DMS79 (cell line): Measurements from ENCODE around the gene SMCO4.
"Not testable (repeated sequence)": the region's sequence is repeated elsewhere in the genome, so short reads cannot be mapped to it uniquely, and the experiment has no call there.

Source experiments
- DNase-seq: peaks from one replicate; lab custom pipeline; 2025; lab: John Stamatoyannopoulos, UW

The SMCO4 gene

DNA sequence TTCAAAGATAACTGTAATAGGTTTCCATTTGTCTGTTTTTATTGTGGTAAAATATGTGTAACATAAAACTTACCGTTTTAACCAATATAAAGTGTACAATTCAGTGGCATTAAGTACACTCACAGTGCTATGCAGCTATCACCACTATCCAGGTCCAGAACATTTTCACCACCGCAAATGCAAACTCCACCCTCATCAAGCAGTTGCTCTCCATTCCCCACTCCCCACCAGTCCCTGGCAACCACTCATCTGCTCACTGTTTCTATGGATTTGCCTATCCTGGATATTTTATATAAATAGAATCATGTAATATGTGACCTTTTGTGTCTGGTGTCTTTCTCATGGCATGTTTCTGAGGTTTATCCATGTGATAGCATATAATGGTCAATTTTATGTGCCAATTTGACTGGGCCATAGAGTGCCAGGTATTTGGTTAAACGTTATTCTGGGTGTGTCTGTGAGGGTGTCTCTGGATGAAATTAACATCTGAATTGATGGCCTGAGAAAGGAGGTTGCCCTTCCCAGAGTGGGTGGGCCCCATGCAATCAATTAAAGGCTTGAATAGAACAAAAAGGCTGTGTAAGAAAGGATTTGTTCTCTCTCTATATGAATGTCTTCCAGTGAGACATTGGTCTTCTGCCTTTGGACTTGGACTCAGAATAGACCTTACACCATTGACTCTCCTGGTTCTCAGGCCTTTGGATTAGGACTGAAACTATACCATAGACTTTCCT lies 17.2 kb upstream of the SMCO4 start:
- DNase-seq = no peak

DNA sequence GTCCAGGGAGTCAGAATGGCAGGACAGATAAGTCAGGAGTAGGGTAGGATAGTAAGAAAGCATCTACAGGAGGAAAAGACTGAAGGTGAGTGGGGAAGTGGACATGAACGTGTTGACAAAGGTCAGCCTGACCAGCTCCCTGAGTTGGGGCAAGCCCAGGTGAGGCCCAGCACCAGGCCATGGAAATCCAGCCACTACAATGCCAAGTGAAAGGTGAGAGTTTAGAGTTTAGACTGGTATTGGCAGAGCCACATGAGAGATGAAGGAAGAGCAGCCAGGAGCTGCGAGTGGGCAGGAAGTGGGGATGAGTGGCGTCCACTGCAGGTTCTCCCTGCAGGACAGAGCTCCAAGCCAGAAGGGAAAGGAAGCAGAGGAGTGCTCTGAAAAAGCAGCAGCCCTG lies 16.5 kb upstream of the SMCO4 start:
- no peak for DNase-seq

DNA sequence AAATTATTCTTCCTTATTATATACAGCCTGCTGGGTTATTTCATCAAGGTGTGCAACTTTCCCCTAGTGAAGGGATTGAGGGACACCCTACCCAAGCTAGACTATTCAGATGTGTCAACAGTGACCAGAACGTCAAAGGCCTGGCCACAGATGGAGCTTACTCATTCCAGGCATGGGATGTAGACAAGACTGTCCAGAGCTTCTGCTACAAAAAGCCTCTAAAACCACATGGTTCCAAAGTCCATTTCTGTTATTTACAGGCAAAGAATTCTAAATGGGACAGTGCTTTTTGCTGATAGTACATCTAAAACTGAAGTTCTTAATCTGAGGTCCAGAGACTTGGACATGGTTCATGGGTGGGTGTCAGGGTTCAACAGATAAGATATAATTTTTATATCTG lies 9.7 kb upstream of the SMCO4 start:
- DNase-seq = no peak

DNA sequence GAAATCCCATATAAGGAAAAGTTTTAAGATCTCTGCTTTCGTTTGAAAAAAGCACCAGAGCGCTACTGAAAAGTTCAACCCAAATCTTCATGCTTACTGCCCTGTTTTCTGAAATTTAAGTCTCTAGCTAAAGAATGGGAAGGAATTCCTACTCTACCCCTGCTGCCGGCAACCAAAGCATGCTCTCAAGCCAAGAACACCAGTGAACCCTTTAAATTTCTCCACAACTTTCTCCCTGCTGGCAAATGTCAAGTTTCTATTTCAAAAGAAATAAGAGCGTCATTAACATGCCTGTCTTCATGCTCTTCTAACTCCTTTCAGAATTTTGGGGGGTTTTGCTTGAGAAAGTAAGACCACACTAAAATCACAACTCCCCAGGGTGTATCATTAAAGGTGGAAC lies 6.8 kb upstream of the SMCO4 start:
- DNase-seq = no peak

DNA sequence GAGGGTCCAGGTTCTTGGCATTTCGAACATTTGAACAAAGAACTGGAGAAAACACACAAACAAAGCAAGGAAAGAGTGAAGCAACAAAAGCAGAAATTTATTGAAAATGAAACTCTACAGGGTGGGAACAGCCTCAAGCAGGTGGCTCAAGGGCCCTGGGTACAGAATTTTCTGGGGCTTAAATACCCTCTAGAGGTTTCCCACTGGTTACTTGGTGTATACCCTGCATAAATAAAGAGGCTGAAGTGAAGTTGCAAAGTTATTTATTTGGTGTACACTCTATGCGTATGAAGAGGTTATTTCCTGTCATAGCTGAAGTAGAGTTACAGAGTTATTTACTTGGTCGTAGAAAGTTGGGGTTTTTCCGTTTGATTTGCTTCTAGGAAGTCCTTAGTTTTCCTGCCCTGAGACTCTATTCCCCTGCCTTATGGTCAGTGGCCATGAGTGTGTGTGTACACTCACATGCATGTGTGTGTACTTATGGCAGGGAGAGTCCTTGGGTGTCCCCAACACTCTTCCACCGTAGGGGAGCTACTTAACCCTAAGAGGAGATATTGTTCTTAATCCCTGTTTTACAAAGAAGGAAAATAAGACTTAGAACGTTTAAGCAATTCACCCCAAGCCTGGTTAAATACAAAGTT lies 5.6 kb upstream of the SMCO4 start:
- DNase-seq = no peak

DNA sequence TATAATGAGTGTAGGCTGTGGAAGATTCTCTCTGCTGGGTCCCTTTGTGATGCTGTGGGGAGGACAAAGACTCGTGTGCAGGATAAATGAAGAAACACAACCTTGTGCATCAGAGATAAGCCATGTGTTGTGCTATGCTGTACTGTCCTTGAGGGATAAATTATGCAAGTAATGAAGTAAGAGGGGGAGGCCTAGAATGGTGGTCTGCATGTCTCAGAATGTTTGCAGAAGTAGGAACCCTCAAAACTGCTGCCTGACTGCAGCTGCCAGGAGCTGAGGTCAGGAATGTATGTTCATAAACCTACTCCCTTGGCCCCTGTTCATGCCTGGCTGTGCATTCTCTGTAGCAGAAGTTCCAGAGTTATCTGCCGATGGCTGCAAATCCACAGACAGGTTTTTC lies 4.6 kb upstream of the SMCO4 start:
- no peak for DNase-seq

DNA sequence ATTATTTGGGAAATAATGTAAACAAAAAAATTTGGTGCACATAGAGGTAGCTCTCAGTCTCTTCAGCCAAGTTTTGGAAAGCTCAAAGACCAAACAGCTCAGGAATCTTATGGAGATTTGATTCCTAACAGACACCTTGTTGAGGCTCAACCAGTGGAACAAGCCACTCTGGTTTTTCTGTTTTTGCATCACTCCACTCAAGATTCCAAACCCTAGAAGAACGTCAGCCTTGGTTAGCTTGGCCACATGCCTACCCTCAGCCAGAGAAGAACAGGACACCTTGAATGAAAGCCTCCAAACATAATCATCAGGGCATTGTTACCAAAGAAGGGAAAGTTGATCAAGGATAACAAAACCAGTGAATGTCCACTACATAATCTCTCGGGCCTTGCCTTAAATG lies 3.8 kb upstream of the SMCO4 start:
- no peak for DNase-seq

DNA sequence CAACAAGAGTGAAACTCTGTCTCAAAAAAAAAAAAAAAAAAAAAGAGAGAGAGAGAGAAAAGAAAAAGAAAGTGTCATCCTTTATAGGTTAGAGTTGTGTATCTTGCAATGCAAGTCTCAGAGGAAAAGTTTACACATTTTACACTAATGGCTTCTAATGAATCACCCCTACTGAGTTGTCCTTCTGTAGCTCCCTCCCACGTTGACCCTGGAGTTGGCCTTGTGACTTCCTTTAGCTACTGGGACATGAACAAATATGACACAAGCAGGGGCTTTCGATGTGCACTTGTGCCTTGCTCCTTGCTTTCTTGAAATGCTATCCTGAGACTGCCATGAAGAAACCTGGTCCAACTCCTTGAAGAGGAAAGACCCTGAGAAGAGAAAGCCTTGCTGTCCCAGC lies 2.4 kb upstream of the SMCO4 start:
- DNase-seq = no peak

DNA sequence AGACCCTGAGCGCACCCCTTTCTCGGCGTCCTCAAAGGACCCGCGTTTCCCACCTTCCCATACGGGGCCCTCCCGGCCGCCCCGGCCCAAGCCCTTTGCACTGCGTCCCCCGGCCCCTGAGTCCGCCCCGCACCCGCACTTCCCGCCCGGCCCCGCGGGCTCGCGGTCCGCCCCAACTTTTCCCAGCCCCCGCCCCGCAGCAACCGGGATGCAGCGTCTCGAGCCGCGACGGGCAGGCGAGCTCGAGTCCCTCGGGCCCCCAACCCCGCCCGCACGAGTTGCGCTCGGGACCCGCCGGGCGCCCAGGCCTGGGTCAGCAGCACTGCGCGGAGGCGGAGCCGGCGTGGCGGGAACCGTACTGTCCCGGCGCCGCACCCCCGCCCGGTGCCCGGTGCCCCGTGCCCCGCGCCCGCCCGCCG lies 371 bp downstream of the SMCO4 start:
- no peak for DNase-seq

DNA sequence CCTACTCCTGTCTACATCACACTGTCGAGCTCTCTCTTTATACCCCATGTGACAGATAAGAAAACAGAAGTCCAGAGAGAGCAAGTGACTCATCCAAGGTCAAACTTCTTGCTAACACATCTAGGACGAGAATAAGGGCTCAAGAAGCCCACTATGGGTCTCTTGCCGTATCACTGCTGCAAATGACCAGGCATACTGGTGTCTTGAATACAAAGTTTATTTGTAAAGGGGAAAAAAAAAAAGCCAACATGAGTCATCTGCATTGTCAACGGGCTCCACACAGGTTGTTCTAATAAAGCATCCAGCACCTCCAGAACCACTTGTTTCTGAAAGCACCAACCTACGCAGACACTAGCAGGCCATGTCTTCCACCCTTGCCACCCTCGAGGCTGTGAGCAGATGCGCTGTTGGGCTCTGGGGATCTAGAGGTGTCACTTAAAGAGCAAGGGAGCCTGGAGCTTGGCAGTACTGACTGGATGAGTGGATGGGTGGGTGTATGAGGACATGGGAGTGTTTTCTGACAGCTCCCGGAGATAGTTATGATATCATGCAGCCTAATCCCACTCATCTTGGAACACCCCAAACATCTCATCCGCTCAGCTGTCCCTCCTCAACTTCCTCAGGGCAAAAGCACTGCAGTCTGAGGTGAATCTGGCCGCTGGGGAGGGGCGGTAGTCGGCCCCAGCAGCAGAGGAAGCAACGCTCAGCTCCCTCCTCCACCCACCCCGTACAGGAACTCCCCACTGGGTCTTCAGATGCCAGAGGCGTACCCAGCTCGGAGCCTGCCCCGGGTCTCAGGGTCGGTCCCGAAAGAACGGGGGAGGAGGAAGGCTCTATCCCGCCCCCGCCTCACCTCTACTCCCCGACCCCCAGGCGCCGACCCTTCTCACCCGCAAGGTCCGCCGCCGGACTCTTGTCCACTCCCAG lies 1.0 kb downstream of the SMCO4 start:
- peak; percentile 29 for DNase-seq

DNA sequence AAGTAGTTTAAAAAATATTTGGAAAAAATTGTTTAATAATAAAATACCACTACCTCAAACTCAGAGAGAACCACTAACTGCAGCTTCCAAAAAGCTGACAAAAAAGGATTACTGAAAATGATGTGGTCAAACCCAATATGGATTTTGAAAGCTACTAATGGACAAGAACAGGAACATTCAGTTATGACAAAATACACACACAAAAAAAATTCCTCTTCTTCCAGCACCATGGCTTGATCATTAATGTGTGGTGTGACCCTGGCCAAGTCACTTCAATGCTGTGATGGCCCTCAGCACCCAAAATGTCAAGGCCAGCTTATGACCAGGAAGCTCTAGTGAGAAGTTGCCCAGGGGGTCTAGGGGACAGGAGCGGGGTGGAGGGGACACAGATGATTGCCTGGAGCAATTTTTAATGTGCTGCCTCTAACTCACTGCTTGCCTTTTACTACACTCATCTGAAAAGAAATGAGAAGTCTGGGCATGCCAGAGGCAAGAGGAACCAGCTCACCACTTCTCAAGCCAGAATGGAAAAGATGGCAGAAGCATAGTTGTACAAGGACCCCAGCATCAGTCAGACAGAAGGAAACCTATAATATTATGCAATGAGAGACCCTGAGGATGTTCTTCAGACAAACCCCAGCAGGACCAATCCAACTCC lies 2.2 kb downstream of the SMCO4 start:
- DNase-seq = no peak

DNA sequence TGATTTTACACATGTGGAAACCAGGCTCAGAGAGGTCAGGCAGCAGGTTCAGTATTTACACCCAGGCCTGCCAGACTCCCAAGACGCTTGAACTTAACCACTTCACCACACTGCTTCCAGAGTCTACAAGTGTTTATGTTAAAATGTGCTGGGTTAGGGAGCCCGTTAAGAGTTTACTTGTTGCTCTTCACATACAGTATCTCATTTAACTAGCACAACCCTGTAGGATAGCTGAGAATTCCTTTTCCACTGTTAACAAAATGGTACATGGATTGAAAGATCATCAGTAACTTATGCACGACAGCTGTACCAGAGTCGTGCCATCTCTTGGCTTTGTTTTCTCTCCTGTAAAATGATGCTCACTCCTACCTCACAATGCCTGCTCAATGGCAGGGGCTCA lies 2.9 kb downstream of the SMCO4 start:
- DNase-seq = no peak

DNA sequence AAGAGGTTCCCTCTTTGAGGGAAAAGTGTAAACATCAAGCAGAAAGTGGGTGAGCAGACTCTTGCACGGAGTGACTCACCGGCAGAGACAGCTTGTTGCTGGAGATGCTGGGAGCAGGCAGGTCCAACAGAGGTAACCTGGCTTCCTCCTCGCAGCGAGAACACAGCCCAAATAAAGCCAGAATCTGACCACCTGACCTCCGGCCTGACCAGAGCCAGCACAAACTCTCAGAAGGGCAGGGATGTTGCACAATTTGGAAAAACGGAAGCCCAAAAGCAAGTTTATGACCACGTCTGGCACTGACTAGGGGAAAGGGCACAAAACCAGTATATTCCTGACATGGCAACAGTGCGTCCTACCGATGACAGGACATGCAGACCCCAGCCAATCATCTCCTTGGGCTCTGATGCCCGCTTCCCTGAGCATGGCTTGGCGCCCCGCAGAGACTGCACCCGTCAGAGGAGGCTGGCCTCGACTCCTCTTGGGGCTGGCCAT lies 5.4 kb downstream of the SMCO4 start:
- peak; percentile 69 for DNase-seq

DNA sequence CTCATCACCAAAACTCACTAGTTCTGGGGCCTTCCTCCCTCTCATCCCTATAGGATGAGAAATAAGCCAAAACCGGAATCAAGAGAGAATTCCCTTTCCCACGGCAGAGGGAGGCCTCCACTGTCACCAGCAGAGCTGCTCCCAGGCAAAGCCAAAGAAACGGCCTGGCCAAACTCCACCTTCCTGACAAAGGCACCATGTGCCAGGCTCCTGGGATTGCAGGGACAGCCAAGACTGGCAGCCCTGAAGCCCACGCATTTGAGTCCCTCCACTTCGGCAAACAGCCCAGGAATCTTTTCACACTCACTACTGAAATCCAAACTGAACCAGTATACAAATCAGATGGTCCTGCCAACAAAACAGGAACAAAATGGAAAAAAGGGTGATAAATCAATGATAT lies 6.1 kb downstream of the SMCO4 start:
- DNase-seq = no peak

DNA sequence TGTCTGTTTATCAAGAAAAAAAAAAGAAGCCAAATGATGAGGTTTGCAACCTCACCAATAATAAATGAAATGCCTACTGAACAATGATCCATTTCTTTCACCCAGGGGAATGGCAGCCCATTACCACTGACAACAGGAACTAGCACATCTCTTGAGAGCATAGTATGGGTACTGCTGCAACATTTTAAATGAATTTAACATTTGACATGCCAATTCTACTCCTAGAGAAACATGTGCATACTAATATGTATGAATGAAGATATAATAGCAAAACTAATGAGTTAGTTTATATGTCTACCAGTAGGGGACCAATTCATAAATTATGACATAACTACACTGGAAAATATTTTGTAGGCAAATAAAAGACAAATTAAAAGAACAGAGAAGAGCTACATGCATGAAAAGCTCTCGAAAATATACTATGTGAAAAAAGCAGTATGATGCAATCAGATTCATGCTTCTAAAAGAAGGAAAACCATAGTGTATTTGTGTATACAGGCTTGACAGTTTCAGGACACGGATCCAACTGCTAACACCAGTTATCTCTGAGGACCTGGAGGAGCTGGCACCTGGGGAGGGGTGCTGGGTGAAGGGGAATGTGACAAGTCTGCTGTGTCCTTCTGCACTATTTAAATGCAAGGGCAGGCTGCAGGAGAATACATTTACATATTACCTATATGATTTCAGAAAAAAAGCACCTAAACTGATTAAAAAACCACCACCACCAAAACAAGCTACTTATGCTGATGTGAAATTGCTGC lies 6.9 kb downstream of the SMCO4 start:
- DNase-seq = no peak

DNA sequence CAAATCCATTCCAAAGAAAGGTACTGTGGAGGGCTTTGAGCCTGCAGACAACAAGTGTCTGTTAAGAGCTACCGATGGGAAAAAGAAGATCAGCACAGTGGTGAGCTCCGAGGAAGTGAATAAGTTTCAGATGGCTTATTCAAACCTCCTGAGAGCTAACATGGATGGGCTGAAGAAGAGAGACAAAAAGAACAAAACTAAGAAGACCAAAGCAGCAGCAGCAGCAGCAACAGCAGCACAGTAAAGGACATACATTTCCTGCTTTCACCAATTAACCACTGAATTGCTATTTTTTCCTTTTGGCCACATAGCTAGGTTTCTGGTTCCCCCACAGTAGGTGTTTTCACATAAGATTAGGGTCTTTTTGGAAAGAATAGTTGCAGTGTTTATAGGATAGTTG lies 7.6 kb downstream of the SMCO4 start:
- not testable (repeated sequence) for DNase-seq

DNA sequence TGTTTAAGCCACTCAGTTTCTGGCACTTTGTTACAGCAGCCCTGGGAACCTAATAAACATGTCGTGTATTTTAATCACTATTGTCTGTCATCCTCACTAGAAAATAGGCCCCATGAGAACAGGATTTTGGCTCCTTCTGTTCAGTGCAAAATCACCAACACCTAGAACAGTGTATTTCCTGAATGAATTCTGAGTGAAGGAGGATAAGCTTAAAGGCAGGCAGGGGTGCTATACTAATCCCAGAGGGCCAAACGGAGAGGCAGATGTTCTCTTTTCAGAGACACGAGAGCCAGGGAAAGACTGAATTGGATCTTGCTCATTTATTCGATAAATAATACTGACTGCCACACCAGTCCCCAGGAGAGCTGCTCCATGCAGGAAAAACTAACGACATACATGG lies 10.4 kb downstream of the SMCO4 start:
- no peak for DNase-seq

DNA sequence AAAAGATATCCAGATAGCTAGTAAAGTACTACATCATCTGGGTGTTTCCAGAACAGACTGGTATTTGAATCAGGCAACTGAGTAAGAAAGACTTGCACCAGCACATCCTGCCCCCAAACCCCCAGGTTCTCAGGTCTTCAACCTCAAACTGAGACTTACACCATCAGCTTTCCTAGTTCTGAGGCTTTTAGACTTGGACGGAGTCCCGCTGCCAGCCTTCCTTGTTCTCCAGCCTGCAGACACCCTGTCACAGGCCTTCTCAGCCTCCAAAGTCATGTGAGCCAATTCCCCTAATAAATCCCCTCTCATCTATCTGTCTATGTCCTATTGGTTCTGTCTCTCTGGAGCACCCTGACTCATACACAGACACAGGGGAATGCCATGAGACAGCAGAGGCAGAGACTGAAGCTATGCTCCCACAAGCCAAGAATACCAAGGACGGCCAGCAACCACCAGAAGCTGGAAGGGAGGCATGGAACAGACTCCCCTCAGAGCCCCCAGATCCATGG lies 10.9 kb downstream of the SMCO4 start:
- no peak for DNase-seq

DNA sequence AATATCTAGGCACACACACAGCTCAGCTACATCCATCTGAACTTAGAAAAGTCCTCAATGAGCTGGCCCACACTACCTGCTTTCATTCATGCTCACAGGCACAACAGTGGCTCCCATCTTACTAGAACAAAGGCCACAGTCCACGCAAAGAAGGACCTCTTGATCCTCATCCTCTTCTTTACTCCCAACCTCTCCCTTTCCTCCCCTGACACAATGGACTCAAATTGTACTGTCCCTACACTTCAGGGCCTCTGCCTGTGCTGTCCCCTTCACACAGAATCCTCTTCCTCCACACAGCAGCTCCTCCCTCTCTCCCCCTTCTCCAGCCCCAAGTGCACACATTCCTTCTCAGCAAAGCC lies 12.7 kb downstream of the SMCO4 start:
- no peak for DNase-seq

DNA sequence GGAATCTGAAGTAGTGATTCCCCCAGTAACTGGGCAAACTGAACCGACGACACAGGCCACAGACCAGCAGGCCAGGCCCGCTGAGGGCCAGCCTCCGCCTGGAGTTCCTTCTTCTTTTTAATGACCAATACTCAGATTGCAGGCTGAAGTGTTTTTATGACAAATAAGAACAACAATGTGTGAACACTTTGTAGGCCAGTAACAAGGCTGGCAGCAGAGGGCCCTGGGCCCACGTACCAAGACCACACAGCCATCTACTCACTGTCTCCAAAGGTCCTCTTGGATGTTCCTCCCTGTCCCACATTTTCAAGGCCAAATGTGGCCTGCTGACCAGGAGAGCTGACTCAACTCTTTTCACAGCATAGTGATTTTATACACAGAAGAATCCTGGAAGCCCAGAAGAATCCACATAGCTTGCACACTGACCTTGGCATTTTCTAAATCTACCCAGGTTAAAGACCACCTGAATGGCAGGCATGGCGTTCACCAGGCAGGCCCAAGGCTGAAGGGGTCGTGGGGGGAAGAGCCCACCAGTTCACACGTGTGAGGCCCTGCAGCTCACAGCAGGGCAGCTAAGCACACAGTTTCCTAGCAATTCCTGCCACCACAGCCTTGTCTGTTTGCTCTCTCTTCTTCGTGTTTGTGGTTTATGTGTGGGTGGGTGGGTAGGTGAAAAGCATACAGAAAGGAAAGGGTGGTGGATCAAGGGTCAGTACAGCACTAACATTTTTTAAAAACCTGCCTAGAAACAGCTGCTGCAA lies 13.3 kb downstream of the SMCO4 start:
- no peak for DNase-seq
